NT2/D1 (cell line): ENCODE data around the gene ANK2.

Experiments
- DNase-seq: peaks from one replicate; pipeline ENCODE4 v3.0.0-alpha.2; 2011; ENCODE audit warnings: low read depth, low spot score
- H3K27me3 ChIP-seq: 2 replicates; pipeline ENCODE4 v1.6.0; 2011; ENCODE audit warnings: mild to moderate bottlenecking; ENCODE audit not compliant: insufficient read length, insufficient read depth
- H3K36me3 ChIP-seq: 2 replicates; pipeline ENCODE4 v1.6.1; 2011; ENCODE audit warnings: mild to moderate bottlenecking, low read length, mixed read lengths; ENCODE audit not compliant: insufficient read depth, insufficient read length
- H3K4me1 ChIP-seq: 2 replicates; pipeline ENCODE4 v1.5.1; 2011; ENCODE audit not compliant: insufficient read depth, insufficient read length
- H3K4me3 ChIP-seq: 2 replicates; pipeline ENCODE4 v1.5.1; 2011; ENCODE audit warnings: low read depth; ENCODE audit not compliant: insufficient read length
- H3K9ac ChIP-seq: 2 replicates; pipeline ENCODE4 v1.6.0; 2011; ENCODE audit warnings: low read depth; ENCODE audit not compliant: insufficient read length
- H3K9me3 ChIP-seq: 2 replicates; pipeline ENCODE4 v1.5.1; 2011; ENCODE audit warnings: mild to moderate bottlenecking, low read length; ENCODE audit not compliant: insufficient read depth
- SUZ12 ChIP-seq: IDR thresholded peaks from 2 replicates; pipeline ENCODE4 v1.6.1; 2011; ENCODE audit not compliant: insufficient read length, insufficient read depth; ENCODE audit errors: extremely low read depth
- YY1 ChIP-seq: IDR thresholded peaks from 2 replicates; pipeline ENCODE4 v1.6.1; 2011; ENCODE audit not compliant: insufficient read length, insufficient read depth
- ZNF274 ChIP-seq: IDR thresholded peaks from 2 replicates; pipeline ENCODE4 v1.6.1; 2011; ENCODE audit warnings: mild to moderate bottlenecking, low read depth, low read length

ANK2 gene

DNA sequence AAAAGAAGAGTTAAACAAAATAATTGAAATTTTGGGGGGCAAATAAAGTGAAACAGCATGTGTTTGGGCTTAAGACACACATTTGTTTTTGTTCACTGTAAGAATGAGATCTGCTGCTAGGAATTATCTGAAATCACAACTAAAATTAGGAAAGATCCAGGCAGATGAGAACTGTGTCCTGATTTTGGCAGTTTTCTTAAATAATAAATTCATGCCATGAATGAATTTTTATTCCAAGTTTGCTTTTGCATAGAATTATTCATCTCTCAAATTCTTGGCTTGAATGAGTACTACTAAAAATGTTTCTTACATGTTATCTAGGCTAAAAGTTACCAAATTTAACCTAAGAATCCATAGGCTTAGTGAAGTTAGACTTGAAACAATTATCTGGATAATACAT is 321.7 kb downstream of the ANK2 start:
- Histone ChIP-seq H3K4me1 (no peaks in the 10 kb centered on the region), H3K27me3 (no peaks in the 10 kb centered on the region), H3K9me3 (no peaks in the 10 kb centered on the region), H3K9ac (no peak overlapping the region), H3K36me3 (peaks cover 27% of the 10 kb centered on the region), H3K4me3 (no peak overlapping the region)
- DNase-seq = no peak
- TF ChIP-seq SUZ12 (no peak), ZNF274 (no peak), YY1 (no peak)

DNA sequence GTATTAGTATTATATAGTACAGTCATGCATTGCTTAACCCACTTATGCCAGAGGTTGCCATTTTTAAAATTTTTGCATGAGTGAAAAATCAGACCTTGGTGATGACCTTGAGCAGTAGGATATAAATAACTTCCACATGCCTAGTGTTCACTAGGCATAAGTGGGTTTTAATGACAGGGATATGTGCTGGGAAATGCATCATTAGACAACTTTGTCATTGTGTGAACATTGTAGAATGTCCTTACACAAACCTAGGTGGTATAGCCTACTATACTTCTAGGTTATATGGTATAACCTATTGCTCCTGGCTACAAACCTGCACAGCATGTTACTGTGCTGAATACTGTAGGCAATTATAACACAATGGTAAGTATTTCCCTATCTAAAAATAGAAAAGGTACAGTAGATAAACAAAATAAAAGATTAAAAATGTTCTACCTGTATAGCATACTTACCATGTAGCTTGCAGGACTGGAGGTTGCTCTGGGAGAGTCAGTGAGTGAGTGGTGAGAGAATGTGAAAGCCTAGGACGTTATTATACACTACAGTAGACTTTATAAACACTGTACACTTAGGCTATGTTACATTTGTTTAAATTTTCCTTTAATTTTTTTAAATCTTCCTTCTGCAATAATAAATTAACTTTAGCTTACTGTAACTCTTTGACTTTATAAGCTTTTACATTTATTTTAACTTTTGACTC is 326.7 kb downstream of the ANK2 start:
- TF ChIP-seq SUZ12 = no peak
- TF ChIP-seq ZNF274 = no peak
- no peak for TF ChIP-seq YY1
- Histone ChIP-seq H3K4me1 (no peaks in the 10 kb centered on the region), H3K9ac (no peak overlapping the region), H3K36me3 (peaks cover 6% of the 10 kb centered on the region), H3K27me3 (no peaks in the 10 kb centered on the region), H3K9me3 (no peaks in the 10 kb centered on the region), H3K4me3 (no peak overlapping the region)
- no peak for DNase-seq

DNA sequence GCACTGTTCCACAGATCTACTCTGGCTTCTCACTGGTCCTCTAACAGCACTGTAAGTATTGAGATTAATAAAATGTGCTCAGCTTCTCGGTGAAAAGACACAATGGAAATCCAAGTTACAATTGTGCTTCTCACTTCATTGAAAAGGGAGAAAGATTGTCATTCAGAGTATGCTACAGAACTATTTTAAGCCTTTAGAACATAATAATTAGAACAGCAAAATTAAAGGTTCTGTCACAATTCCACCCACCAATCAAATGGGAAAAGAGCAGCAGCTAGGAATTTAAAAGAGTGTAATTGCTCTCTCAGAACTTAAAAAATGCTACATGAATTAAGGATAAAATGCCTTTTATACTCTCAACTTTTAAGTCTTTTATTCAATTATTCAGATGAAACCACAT is 329.4 kb downstream of the ANK2 start:
- Histone ChIP-seq H3K4me1 (no peaks in the 10 kb centered on the region), H3K9ac (no peak overlapping the region), H3K4me3 (no peak overlapping the region), H3K36me3 (peaks cover 9% of the 10 kb centered on the region), H3K27me3 (no peaks in the 10 kb centered on the region), H3K9me3 (no peaks in the 10 kb centered on the region)
- TF ChIP-seq SUZ12 (no peak), YY1 (no peak), ZNF274 (no peak)
- DNase-seq = no peak

DNA sequence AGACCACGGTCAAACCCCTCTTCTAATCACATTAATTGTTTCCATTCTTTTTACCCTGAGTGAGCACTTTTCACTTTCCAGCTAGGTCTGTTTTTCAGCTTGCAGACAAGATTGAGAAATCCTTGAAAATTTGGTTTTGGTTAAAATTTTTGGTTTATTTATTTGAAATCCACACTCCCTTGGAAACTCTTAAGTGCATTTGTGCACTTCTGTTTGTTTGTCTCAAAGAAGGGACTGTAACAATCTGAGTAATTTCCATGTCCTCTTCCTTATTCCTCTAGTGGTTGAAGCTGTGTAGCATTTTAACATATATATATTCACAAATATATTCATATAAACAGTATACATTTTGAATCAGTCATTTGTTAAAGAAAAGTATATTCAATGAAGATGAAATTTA is 333.3 kb downstream of the ANK2 start:
- DNase-seq = no peak
- H3K27me3 ChIP-seq = no peaks in the 10 kb centered on the region
- no peak overlapping the region for H3K9ac ChIP-seq
- TF ChIP-seq ZNF274 = no peak
- no peak for TF ChIP-seq SUZ12
- TF ChIP-seq YY1 = no peak
- H3K36me3 ChIP-seq = peaks cover 9% of the 10 kb centered on the region
- H3K9me3 ChIP-seq = no peaks in the 10 kb centered on the region
- no peak overlapping the region for H3K4me3 ChIP-seq
- H3K4me1 ChIP-seq = no peaks in the 10 kb centered on the region

DNA sequence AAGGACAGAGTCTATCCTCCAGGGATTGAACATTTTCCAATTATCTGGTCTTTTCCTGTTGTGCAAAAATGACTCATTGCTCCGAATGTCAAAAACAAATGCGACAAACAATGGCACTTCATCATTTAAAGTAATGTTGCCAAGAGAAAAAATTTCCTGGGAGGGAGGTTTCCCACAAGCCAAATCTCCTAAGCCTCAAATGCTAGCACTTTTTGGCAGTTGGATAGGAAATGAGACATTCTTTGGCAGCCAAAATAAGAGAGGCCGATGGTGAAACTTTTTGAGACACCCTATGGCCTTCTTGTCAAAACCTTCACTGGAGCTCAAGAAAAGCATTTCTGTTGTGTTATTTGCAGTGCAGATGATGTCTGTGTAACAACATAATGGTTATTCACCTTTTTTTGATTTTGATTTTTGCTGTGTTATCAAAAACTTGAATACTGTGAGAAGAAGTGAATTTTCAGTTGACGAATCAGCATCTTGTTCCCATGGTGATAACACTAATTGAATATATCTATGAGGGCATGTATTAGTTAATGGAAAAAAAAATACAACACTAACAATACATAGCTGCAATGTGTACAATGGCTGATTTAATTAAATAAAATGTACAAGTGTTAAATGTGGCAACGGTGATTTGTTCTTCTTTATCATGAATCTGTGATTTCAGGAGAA is 333.8 kb downstream of the ANK2 start:
- Histone ChIP-seq H3K9me3 (no peaks in the 10 kb centered on the region), H3K9ac (no peak overlapping the region), H3K4me3 (no peak overlapping the region), H3K36me3 (peaks cover 9% of the 10 kb centered on the region), H3K27me3 (no peaks in the 10 kb centered on the region), H3K4me1 (no peaks in the 10 kb centered on the region)
- DNase-seq = no peak
- TF ChIP-seq ZNF274 = no peak

DNA sequence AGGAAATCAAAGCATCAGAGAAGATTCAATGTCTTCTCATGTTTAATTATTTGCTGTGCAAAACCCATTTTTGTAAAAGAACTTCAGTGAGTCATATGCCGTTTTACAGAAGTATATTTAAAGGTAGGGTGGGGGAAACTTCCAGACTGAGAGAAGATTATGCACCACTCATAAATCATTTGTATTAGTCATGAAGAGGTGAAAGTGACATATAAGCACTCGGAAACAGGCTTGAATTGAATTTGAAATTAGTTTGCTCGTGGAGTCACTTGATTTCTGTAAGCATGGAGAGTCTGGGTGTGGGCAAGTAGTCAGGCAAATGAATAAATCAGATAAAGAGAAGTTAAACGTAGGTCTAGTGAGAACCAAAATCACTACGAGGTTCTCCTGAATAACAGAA is 335.1 kb downstream of the ANK2 start:
- Histone ChIP-seq H3K4me1 (no peaks in the 10 kb centered on the region), H3K9ac (no peak overlapping the region), H3K27me3 (no peaks in the 10 kb centered on the region), H3K4me3 (no peak overlapping the region), H3K9me3 (peaks cover 6% of the 10 kb centered on the region; the same call in 1 of the 2 replicates), H3K36me3 (peaks cover 9% of the 10 kb centered on the region)
- DNase-seq = no peak
- TF ChIP-seq SUZ12 (no peak), ZNF274 (no peak), YY1 (no peak)

DNA sequence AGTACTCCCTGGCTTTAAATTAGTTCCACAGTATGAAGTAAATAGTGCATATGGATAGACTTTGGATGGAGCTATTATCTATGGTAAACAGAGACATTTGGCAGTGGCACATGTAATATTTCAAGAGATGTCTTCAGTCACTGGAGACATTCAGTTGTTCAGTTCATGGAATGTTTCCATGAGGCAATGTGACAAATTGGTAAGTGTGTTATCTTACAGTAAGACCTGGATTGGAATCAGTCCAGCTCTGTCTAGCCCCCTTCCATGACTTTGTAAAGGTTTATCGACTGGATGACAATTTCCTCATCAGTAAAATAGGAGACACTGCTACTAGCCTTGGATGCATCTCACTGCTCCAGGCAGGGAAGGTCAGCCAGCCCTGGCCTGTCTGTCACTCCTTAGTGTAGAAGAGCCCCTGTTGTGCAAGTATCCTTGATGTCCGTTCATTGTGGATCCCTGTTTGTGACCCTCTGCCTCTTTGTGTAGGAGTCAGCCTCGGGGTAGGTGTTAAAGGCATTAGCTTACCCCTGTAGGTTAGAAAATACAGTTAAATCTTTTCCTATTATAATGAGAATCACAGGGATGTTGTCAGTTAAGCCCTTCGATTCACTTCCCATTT is 335.9 kb downstream of the ANK2 start:
- TF ChIP-seq ZNF274 = no peak
- TF ChIP-seq YY1 = no peak
- TF ChIP-seq SUZ12 = no peak
- Histone ChIP-seq H3K9ac (no peak overlapping the region), H3K4me1 (no peaks in the 10 kb centered on the region), H3K4me3 (no peak overlapping the region), H3K36me3 (peaks cover 9% of the 10 kb centered on the region), H3K9me3 (peaks cover 8% of the 10 kb centered on the region; the same call in 1 of the 2 replicates), H3K27me3 (no peaks in the 10 kb centered on the region)
- DNase-seq = no peak
